BE2C (cell line): ENCODE results near the gene NIN.

Source experiments
- DNase-seq: peaks from one replicate; pipeline ENCODE4 v3.0.0-alpha.2; 2020
- H3K27me3 ChIP-seq: fragments of 250-450 bp; sonication (Bioruptor Pico); 2 replicates; pipeline ENCODE4 v1.5.1; 2020; ENCODE audit warnings: mild to moderate bottlenecking
- H3K36me3 ChIP-seq: fragments of 250-450 bp; sonication (Bioruptor Pico); 2 replicates; pipeline ENCODE4 v1.5.1; 2020; ENCODE audit warnings: mild to moderate bottlenecking
- H3K4me1 ChIP-seq: fragments of 250-450 bp; sonication (Bioruptor Pico); 2 replicates; pipeline ENCODE4 v1.5.1; 2020
- H3K4me3 ChIP-seq: 2 replicates; pipeline ENCODE4 v1.5.1; 2011; ENCODE audit warnings: low read depth, low read length
- H3K9me3 ChIP-seq: fragments of 250-450 bp; sonication (Bioruptor Pico); 2 replicates; pipeline ENCODE4 v1.5.1; 2020
- CTCF ChIP-seq: IDR thresholded peaks from 2 replicates; pipeline ENCODE4 v1.5.1; 2012; ENCODE audit warnings: mild to moderate bottlenecking, low read depth, low read length

Gene NIN

GRCh38 chr14:50775357-50775756 lies 55.6 kb downstream of the NIN start:
- Histone ChIP-seq H3K9me3 (no peaks in the 10 kb centered on the region), H3K4me1 (no peaks in the 10 kb centered on the region), H3K4me3 (no peak overlapping the region), H3K36me3 (peaks cover 4% of the 10 kb centered on the region), H3K27me3 (no peaks in the 10 kb centered on the region)
- no peak for DNase-seq
- TF ChIP-seq CTCF: no peak

GRCh38 chr14:50774542-50775267 lies 56.3 kb downstream of the NIN start:
- Histone ChIP-seq H3K4me3 (no peak overlapping the region), H3K36me3 (peaks cover 6% of the 10 kb centered on the region), H3K4me1 (no peaks in the 10 kb centered on the region), H3K9me3 (no peaks in the 10 kb centered on the region), H3K27me3 (no peaks in the 10 kb centered on the region)
- TF ChIP-seq CTCF: no peak
- no peak for DNase-seq

GRCh38 chr14:50773632-50774541 lies 57.1 kb downstream of the NIN start:
- H3K4me3 ChIP-seq: no peak overlapping the region
- H3K9me3 ChIP-seq: no peaks in the 10 kb centered on the region
- peak; percentile 66 for DNase-seq
- no peaks in the 10 kb centered on the region for H3K27me3 ChIP-seq
- H3K4me1 ChIP-seq: no peaks in the 10 kb centered on the region
- peaks cover 6% of the 10 kb centered on the region for H3K36me3 ChIP-seq
- TF ChIP-seq CTCF: peak; percentile 99

GRCh38 chr14:50772412-50772811 lies 58.5 kb downstream of the NIN start:
- TF ChIP-seq CTCF: no peak
- Histone ChIP-seq H3K4me3 (no peak overlapping the region), H3K4me1 (peaks cover 4% of the 10 kb centered on the region; the same call in 1 of the 2 replicates), H3K27me3 (no peaks in the 10 kb centered on the region), H3K9me3 (no peaks in the 10 kb centered on the region), H3K36me3 (peaks cover 12% of the 10 kb centered on the region)
- DNase-seq: no peak

- Histone ChIP-seq H3K27me3 (no peaks in the 10 kb centered on the region), H3K4me1 (peaks cover 4% of the 10 kb centered on the region; the same call in 1 of the 2 replicates), H3K36me3 (peaks cover 12% of the 10 kb centered on the region), H3K4me3 (no peak overlapping the region), H3K9me3 (no peaks in the 10 kb centered on the region)
- DNase-seq: no peak
- no peak for TF ChIP-seq CTCF
These were observed 60.4 kb downstream of the NIN start for GRCh38 chr14:50770586-50770985.
